Stimulated activated CD8-positive, alpha-beta memory T cell treated with anti-CD3 and anti-CD28 coated beads, Interleukin-12 subunit alpha, Interleukin-12 subunit beta, amount 100 ng/mL, for 1 hour (primary cell): ENCODE results near the gene LYZL6.
"Not testable (repeated sequence)": the region's sequence is repeated elsewhere in the genome, so short reads cannot be mapped to it uniquely, and the experiment has no call there.

Experiments
- DNase-seq: peaks from one replicate; pipeline ENCODE4 v3.0.0-alpha.2; 2020; ENCODE audit warnings: low read depth

LYZL6 gene

GRCh38 chr17:35944151-35944550 lies 638 bp upstream of the LYZL6 start:
- DNase-seq: no peak

- DNase-seq: no peak
Measured at GRCh38 chr17:35942588-35943186, 826 bp downstream of the LYZL6 start.

GRCh38 chr17:35938492-35938891 lies 5.0 kb downstream of the LYZL6 start:
- DNase-seq: not testable (repeated sequence)

- DNase-seq: no peak
Measured at GRCh38 chr17:35936063-35936462, 7.5 kb downstream of the LYZL6 start.

- no peak for DNase-seq
Measured at GRCh38 chr17:35934760-35935159, 8.8 kb downstream of the LYZL6 start.

GRCh38 chr17:35932586-35932985 lies 10.9 kb downstream of the LYZL6 start:
- no peak for DNase-seq

DNA sequence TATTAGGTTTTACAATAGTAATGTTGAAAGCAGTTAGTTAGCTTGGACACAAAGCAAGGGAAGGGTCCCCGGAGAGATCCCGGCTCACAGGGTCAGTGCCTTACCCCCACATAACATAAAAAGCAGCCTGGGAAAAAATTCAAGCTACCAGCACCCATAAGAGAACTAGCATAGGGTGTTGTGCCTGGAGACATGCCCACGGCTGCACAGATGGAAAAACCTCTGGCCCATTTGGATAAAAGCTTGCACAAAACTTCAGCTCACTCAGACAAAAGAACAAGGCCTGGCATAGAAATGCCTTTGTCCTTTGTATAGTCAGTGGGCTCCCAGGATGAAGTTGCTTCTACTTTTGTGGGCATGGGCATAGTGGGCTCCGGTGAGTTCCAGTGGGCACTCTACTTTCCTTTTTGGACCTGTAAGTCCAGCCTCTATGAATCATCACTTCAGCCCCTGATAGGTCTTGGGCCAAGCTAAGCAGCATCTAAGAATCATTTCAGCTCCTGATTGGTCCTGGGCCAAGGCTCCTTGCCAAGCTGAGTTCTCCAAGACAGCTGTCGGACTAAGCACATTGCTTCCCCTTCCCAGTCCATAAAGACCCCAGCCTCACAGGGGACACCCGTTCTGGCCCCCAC lies 11.6 kb downstream of the LYZL6 start:
- no peak for DNase-seq

DNA sequence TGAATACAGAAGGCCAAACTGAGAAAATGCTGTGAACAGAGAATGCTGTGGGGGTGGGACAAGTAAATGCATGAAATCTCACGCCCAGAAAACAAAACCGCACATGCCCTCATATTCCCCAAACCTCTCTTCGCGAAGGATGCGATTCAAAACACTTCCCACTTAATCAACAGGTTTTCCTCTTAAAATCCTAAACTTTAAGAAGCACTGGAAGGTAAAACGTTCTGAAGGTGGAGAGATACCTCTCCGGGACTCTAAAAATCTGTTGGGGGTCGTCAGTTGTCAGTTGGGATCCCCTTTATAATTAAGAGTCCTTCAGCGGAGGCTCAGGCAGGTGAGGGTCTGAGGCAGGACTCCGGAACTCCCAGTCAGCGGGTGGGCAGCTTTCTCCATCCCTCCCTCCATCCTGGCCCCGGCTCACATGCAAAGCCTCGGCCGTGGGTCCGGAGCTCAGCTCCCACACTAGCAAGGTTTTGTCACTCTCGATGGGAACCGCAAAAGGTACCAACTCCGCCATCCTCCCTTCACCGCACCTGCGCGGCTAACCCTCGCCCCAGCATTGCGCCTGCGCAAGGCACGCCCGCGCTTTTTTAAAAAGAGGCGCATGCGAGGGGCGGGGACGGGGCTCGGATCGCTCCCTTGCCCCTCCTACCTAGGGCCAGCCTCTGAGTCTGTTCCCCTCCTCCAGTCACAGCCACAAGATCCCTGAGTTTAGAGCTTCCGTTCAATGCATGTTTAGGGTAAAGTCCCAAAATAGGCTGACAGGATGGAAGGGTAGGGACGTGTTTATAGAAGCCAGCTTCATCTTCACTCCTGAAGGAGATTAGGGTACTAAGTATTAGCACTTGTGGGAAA lies 13.1 kb downstream of the LYZL6 start, which contains the start of gene RDM1:
TSS of gene RDM1 (minus strand) at position 563 of the 855 bp plus-strand sequence. CDS start at position 517, 46 bp downstream.
- DNase-seq: peak; percentile 51

- DNase-seq: no peak
Measured at GRCh38 chr17:35927714-35928113, 15.8 kb downstream of the LYZL6 start.

- DNase-seq: no peak
Measured at GRCh38 chr17:35923609-35924114, 19.9 kb downstream of the LYZL6 start.

GRCh38 chr17:35920229-35920628 lies 23.3 kb downstream of the LYZL6 start:
- no peak for DNase-seq

GRCh38 chr17:35918665-35919064 lies 24.8 kb downstream of the LYZL6 start:
- DNase-seq: no peak

DNA sequence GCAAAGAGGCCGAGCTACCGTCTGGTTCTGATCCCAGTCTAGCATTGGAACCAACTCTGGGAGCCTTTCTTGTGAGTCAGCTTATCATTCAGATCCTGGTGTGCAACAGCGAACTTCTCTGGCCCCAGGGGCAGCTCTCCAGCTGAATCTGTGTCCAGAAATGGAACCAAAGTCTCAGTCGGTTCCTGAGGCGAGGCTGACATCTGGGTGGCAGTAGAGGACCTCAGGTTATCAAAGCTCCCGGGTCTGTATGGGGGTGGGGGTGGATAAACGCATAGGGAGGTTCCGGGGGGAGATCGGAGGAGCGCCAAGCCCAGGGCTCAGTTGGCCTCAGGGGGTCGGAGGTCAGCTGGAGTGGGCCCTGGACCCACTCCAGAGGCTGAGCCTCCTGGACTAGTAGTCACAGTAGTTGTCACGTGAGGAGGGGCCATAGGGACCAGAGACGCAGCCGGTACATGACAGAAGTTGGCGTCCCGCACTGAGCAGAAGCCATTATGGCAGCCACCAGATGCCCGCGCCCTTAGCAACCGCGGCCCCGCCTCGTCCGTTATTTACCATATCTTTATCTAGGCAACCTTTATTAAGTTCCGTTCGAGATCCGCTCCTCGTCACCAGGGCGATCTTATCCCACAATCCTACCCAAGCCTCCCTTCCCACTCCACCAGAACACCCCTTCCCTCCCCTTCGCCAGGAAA lies 25.8 kb downstream of the LYZL6 start:
- DNase-seq: no peak

GRCh38 chr17:35915153-35915964 lies 28.2 kb downstream of the LYZL6 start:
- no peak for DNase-seq

DNA sequence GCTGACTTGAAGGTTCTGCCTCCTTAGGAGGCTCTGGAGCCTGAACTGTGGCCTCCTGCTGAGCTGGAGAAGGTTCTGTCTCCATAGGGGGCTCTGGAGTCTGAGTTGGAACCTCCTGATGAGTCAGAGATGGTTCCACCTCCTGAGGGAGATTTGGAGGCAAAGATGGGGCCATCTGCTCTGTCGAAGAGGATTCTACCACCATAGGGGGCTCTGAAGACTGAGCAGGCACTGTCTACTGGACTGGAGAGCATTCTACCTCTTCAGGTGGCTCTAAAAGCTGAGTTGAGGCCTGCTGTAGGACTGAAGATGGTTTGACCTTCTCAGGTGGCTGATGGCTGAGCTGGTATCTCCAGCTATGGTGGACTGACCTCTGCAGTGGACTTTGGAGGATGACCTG lies 29.2 kb downstream of the LYZL6 start:
- DNase-seq: no peak

DNA sequence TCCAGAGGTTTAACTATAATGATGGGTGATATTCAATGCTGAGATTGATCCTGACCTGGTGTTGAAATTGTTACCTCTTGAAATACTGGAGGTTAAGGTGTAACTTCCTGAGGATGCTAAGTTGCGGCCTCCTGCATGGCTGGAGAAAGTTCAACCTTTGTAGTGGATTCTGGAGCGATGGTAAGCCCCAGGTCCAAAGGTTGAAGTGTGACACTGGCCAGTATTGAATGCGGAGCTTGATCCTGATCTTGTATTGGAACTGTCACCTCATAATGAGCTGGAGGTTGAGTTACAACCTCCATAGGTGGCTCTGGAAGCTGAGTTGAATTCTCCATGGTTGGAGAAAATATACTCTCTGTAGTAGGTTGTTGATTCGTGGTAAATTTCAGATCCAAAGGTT lies 29.9 kb downstream of the LYZL6 start:
- no peak for DNase-seq

- DNase-seq: no peak
Measured at GRCh38 chr17:35912942-35913341, 30.6 kb downstream of the LYZL6 start.

DNA sequence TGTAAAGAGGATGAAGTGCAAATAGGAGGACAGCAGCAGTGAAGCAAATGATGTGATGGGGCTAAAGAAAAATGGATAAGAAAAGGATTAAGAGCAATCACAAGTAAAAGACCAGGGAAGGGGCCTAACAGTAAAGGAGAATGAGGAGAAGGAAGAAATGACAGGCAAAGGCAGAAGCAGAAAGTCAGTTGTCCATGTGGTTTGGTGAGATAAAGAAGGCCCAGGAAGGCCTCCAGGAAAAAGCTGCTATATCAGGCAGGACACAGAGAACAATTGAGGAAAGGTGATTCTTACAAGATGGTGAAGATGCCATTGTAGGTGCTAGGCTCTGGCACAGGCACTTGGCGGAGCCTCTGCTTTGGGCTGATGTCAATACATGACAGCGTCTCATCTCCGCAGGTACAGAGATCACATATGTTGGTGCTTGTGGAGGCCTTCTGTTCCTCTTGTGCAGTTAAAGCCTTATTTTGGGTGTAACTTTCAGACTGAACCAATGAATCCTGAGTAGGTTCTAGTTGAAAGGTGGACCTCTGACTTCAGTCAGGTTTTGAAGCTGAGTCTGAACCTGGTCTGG lies 31.1 kb downstream of the LYZL6 start:
- DNase-seq: no peak

DNA sequence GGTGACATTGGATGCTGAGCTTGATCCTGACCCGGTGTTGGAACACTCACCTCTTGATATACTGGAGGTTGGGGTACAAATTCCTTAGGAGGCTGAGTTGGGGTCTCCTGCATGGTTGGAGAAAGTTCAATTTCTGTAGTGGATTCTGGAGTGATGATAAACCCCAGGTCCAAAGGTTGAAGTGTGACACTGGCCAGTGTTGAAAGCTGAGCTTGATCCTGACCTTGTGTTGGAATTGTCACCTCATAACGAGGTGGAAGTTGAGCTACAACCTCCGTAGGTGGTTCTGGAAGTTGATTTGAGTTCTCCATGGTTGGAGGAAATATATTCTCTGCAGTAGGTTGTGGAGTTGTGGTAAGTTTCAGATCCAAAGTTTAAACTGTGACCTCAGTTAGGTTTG lies 34.1 kb downstream of the LYZL6 start:
- DNase-seq: no peak

DNA sequence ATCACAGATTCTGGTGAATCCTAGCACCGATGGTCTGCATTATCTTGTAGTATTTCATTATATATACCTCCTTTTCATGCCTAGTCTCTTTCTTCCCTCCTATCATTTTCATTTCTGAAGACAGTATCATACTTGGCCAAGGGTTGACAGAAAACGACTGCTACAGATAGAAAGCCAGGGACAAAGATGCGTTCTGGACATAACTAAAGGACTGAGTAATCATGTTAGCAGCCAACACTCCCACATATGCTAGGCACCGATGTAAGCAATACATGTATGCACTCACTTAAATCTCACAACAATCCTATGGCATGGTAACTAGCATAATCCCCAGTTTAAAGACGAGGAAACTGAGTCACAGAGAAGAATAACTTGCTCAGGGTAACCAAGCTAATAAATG lies 35.8 kb downstream of the LYZL6 start:
- no peak for DNase-seq
